Prostate gland (tissue), 2 donors: ENCODE data around the gene F13B. TPM values are rescaled to one million over a fixed set of nuclear protein-coding genes. Genes with fewer than 3 reads are reported as not detected.
"Not testable (repeated sequence)": the region's sequence is repeated elsewhere in the genome, so short reads cannot be mapped to it uniquely, and the experiment has no call there.

Experiments used
- DNase-seq: peaks from one replicate; pipeline ENCODE4 v3.0.0-alpha.2; 2019; ENCODE audit warnings: low spot score
- H3K27ac ChIP-seq, 2 donors: fragments of 200-600 bp; sonication (generic); 2 replicates each; pipeline ENCODE4 v1.5.1; 2017 to 2019
- H3K27me3 ChIP-seq: fragments of 200-600 bp; sonication (generic); replicated peaks from 2 replicates; pipeline ENCODE4 v1.5.1; 2019; ENCODE audit not compliant: insufficient read depth
- H3K36me3 ChIP-seq, 2 donors: fragments of 200-600 bp; sonication (generic); 1 replicate in 1 of 2; 2 replicates in 1 of 2; pipeline versions ENCODE4 v1.5.1 to v1.8.1; 2017 to 2019
- H3K4me1 ChIP-seq: fragments of 200-600 bp; sonication (generic); replicated peaks from 2 replicates; pipeline ENCODE4 v1.5.1; 2019
- H3K4me3 ChIP-seq, 2 donors: fragments of 200-600 bp; sonication (generic); 2 replicates each; pipeline ENCODE4 v1.5.1; 2017 to 2019
- H3K9me3 ChIP-seq: fragments of 200-600 bp; sonication (generic); 2 replicates; pipeline ENCODE4 v1.5.1; 2017
- CTCF ChIP-seq, 4 experiments: fragments of 200-600 bp in 2 of 4; fragments of 450-650 bp in 2 of 4; sonication (generic) in 2 of 4; IDR thresholded peaks; 1 replicate in 3 of 4; 2 replicates in 1 of 4; pipeline ENCODE4 v1.5.1; 2016 to 2019; ENCODE audit warnings: antibody characterized with exemption in 4 of 4, mild to moderate bottlenecking in 2 of 4, moderate library complexity in 2 of 4
- POLR2A ChIP-seq: fragments of 450-650 bp; IDR thresholded peaks from one replicate; pipeline ENCODE4 v1.6.1; 2016; ENCODE audit warnings: antibody characterized with exemption, mild to moderate bottlenecking
- POLR2AphosphoS5 ChIP-seq: sonication (generic); formaldehyde crosslinking; IDR thresholded peaks from one replicate; pipeline ENCODE4 v1.6.1; 2017; ENCODE audit warnings: antibody characterized with exemption
- WGBS: methylation state at CpG from one replicate; pipeline ENCODE4 v1.1.5; 2018; 5-methylcytosine and 5-hydroxymethylcytosine counted together
- intact Hi-C: fragments of 100-400 bp; cut with DNase I; formaldehyde crosslinking; loops from one replicate; pipeline ENCODE4 v1.14.2; 2022
- total RNA-seq, 2 donors: library from RNA; depleted of rRNA; stranded (reverse); fragments of >200 nt; gene quantifications; one replicate each; pipeline ENCODE4 v1.1.0, GENCODE V29; 2016

F13B gene
- total RNA-seq, 2 donors from 2014 or later, result not detected

GRCh38 chr1:197008861-197009260 lies 58.2 kb downstream of the F13B start:
- TF ChIP-seq CTCF (IDR thresholded peaks at IDR 0.05) (no peak), POLR2A (no peak), POLR2AphosphoS5 (no peak)
- intact Hi-C loops, result no loop called here
- no peaks in the 10 kb centered on the region for H3K27me3 ChIP-seq
- no peaks in the 10 kb centered on the region for H3K9me3 ChIP-seq
- H3K4me3 ChIP-seq, result no peak overlapping the region
- no peak for DNase-seq
- no peaks in the 10 kb centered on the region for H3K4me1 ChIP-seq
- 83% methylated on average over 6 of the region's 6 CpGs for WGBS
- no peak overlapping the region for H3K27ac ChIP-seq
- H3K36me3 ChIP-seq, result no peaks in the 10 kb centered on the region

GRCh38 chr1:197003132-197003531 lies 63.9 kb downstream of the F13B start:
- intact Hi-C loops, result no loop called here
- H3K4me1 ChIP-seq, result no peaks in the 10 kb centered on the region
- no peaks in the 10 kb centered on the region for H3K27me3 ChIP-seq
- H3K9me3 ChIP-seq, result no peaks in the 10 kb centered on the region
- H3K4me3 ChIP-seq, result no peak overlapping the region
- DNase-seq, result no peak
- no peak for TF ChIP-seq POLR2A
- no peak for TF ChIP-seq CTCF (IDR thresholded peaks at IDR 0.05)
- TF ChIP-seq POLR2AphosphoS5, result no peak
- no peaks in the 10 kb centered on the region for H3K36me3 ChIP-seq
- H3K27ac ChIP-seq, result no peak overlapping the region
- WGBS, result 82% methylated on average over 2 of the region's 2 CpGs

- no peaks in the 10 kb centered on the region for H3K36me3 ChIP-seq
- DNase-seq, result no peak
- no peak overlapping the region for H3K4me3 ChIP-seq
- no peaks in the 10 kb centered on the region for H3K27me3 ChIP-seq
- no peak for TF ChIP-seq POLR2AphosphoS5
- no peak for TF ChIP-seq CTCF (IDR thresholded peaks at IDR 0.05)
- no peak for TF ChIP-seq POLR2A
- no peaks in the 10 kb centered on the region for H3K9me3 ChIP-seq
- no peaks in the 10 kb centered on the region for H3K4me1 ChIP-seq
- WGBS, result 87% methylated on average over 2 of the region's 2 CpGs
- H3K27ac ChIP-seq, result no peak overlapping the region
- intact Hi-C loops, result no loop called here
Measured at GRCh38 chr1:197001828-197002227, 65.2 kb downstream of the F13B start.

GRCh38 chr1:196997423-196997822 lies 69.6 kb downstream of the F13B start:
- H3K4me1 ChIP-seq, result no peaks in the 10 kb centered on the region
- WGBS, result 84% methylated on average over 1 of the region's 1 CpG
- intact Hi-C loops, result no loop called here
- no peak overlapping the region for H3K27ac ChIP-seq
- no peak for DNase-seq
- TF ChIP-seq POLR2A (no peak), CTCF (IDR thresholded peaks at IDR 0.05) (no peak), POLR2AphosphoS5 (no peak)
- no peaks in the 10 kb centered on the region for H3K36me3 ChIP-seq
- H3K9me3 ChIP-seq, result no peaks in the 10 kb centered on the region
- no peaks in the 10 kb centered on the region for H3K27me3 ChIP-seq
- no peak overlapping the region for H3K4me3 ChIP-seq

GRCh38 chr1:196993916-196994315 lies 73.1 kb downstream of the F13B start:
- intact Hi-C loops, result no loop called here
- H3K36me3 ChIP-seq, result no peaks in the 10 kb centered on the region
- no peaks in the 10 kb centered on the region for H3K9me3 ChIP-seq
- 44% methylated on average over 2 of the region's 2 CpGs for WGBS
- TF ChIP-seq POLR2AphosphoS5 (no peak), POLR2A (no peak), CTCF (IDR thresholded peaks at IDR 0.05) (no peak)
- no peak overlapping the region for H3K4me3 ChIP-seq
- H3K27ac ChIP-seq, result no peak overlapping the region
- no peaks in the 10 kb centered on the region for H3K27me3 ChIP-seq
- no peaks in the 10 kb centered on the region for H3K4me1 ChIP-seq
- DNase-seq, result no peak

GRCh38 chr1:196991919-196992651 lies 75.0 kb downstream of the F13B start:
- H3K4me3 ChIP-seq, H3K36me3 ChIP-seq, intact Hi-C loops, H3K27me3 ChIP-seq, H3K4me1 ChIP-seq, H3K27ac ChIP-seq, H3K9me3 ChIP-seq: not testable (repeated sequence)
- DNase-seq, result peak; percentile 42
- WGBS, result 47% methylated on average over 11 of the region's 11 CpGs
